ENCODE results near the gene TMPRSS6.

TMPRSS6 gene

GRCh38 chr22:37043209-37043827 is 66.2 kb downstream of the TMPRSS6 start:
- no peak overlapping the region for H3K4me3 ChIP-seq (replicated peaks in 1 of 2; ENCODE audit: low read depth in 2 of 2, low read length in 2 of 2)
- no peak for TF ChIP-seq CTCF (IDR thresholded peaks at IDR 0.05; ENCODE audit: low read depth, low read length)
- DNase-seq (ENCODE audit: low read depth in 2 of 2) = no peak

- H3K4me3 ChIP-seq (replicated peaks in 1 of 2; ENCODE audit: low read depth in 2 of 2, low read length in 2 of 2) = no peak overlapping the region
- no peak for TF ChIP-seq CTCF (IDR thresholded peaks at IDR 0.05; ENCODE audit: low read depth, low read length)
- DNase-seq (ENCODE audit: low read depth in 2 of 2) = no peak
Measured at GRCh38 chr22:37039466-37039865, 70.0 kb downstream of the TMPRSS6 start.

- no peak for TF ChIP-seq CTCF (IDR thresholded peaks at IDR 0.05; ENCODE audit: low read depth, low read length)
- H3K4me3 ChIP-seq (replicated peaks in 1 of 2; ENCODE audit: low read depth in 2 of 2, low read length in 2 of 2) = no peak overlapping the region
- no peak for DNase-seq (ENCODE audit: low read depth in 2 of 2)
Measured at GRCh38 chr22:37037669-37038068, 71.8 kb downstream of the TMPRSS6 start.

- H3K4me3 ChIP-seq (replicated peaks in 1 of 2; ENCODE audit: low read depth in 2 of 2, low read length in 2 of 2) = no peak overlapping the region
- DNase-seq (ENCODE audit: low read depth in 2 of 2) = no peak
- no peak for TF ChIP-seq CTCF (IDR thresholded peaks at IDR 0.05; ENCODE audit: low read depth, low read length)
Measured at GRCh38 chr22:37036655-37037377, 72.7 kb downstream of the TMPRSS6 start.

GRCh38 chr22:37033605-37034430 is 75.7 kb downstream of the TMPRSS6 start:
- no peak for TF ChIP-seq CTCF (IDR thresholded peaks at IDR 0.05; ENCODE audit: low read depth, low read length)
- no peak for DNase-seq (ENCODE audit: low read depth in 2 of 2)
- H3K4me3 ChIP-seq (replicated peaks in 1 of 2; ENCODE audit: low read depth in 2 of 2, low read length in 2 of 2) = no peak overlapping the region

- no peak for TF ChIP-seq CTCF (IDR thresholded peaks at IDR 0.05; ENCODE audit: low read depth, low read length)
- no peak overlapping the region for H3K4me3 ChIP-seq (replicated peaks in 1 of 2; ENCODE audit: low read depth in 2 of 2, low read length in 2 of 2)
- DNase-seq (ENCODE audit: low read depth in 2 of 2) = peak; percentile 71 to 94
Measured at GRCh38 chr22:37032535-37033460, 76.7 kb downstream of the TMPRSS6 start.
